H7 (cell line): ENCODE results near the gene OR8B8. TPM values are rescaled to one million over a fixed set of nuclear protein-coding genes. Genes with fewer than 3 reads are reported as not detected.
A peak's percentile ranks its signal among the peaks of the same experiment; 100 is the strongest.

Experiments
- DNase-seq: peaks from one replicate; pipeline ENCODE4 v3.0.0; 2012
- H3K27me3 ChIP-seq: 2 replicates; pipeline ENCODE4 v1.6.0; 2011; ENCODE audit warnings: mild to moderate bottlenecking, low read length; ENCODE audit not compliant: control insufficient read depth, insufficient read depth
- H3K36me3 ChIP-seq: replicated peaks from 2 replicates; pipeline ENCODE4 v1.5.1; 2011; ENCODE audit warnings: low read length; ENCODE audit not compliant: control insufficient read depth, insufficient read depth
- H3K4me3 ChIP-seq: 2 replicates; pipeline ENCODE4 v1.5.1; 2011; ENCODE audit warnings: low read depth, mild to moderate bottlenecking, control low read depth, low read length, moderate library complexity; ENCODE audit not compliant: insufficient read depth
- total RNA-seq: library from RNA; depleted of rRNA; stranded (reverse); fragments of >200 nt; shearing (Covaris generic); gene quantifications from 2 replicates; pipeline ENCODE4 v1.2.3, GENCODE V29; 2014; rRNA removed

OR8B8 gene, protein sequence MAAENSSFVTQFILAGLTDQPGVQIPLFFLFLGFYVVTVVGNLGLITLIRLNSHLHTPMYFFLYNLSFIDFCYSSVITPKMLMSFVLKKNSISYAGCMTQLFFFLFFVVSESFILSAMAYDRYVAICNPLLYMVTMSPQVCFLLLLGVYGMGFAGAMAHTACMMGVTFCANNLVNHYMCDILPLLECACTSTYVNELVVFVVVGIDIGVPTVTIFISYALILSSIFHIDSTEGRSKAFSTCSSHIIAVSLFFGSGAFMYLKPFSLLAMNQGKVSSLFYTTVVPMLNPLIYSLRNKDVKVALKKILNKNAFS
- not detected in 2 replicates for total RNA-seq

DNA sequence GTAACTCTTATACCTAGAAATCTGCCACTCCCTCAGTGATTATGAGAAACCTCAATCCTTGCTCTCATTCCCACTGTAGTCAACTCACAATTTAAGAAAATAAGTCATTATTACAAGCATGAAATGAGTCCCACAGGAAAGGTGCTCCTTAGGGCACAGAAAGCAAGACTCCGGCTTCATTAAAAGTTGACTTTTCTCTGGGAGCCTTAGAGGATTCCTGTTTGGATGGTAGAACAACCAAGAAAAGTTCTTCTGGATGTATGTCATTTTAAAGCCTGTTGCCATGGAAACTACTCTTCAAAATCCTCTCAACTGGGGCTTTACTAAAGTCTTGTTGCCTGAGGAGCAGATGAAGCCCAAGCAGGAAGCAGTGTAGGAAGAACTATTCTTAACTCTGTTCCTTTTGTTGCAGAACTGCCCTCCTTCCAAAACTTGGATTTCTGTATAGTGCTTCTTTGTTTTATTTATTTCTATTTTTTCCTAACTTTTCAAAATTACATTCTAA lies at the start of gene OR8B8:
Gene OR8B8, minus strand, starts transcription at position 51 of the 505 bp plus-strand sequence. CDS start 4,611 bp downstream, outside the sequence.
- Histone ChIP-seq H3K36me3 (no peaks in the 10 kb centered on the region), H3K4me3 (no peak within 1 kb of the TSS), H3K27me3 (no peaks in the 10 kb centered on the region)
- DNase-seq = no peak

GRCh38 chr11:124493016-124493655 lies 47.6 kb upstream of the OR8B8 start:
- H3K27me3 ChIP-seq = no peaks in the 10 kb centered on the region
- H3K4me3 ChIP-seq = no peak overlapping the region
- H3K36me3 ChIP-seq = no peaks in the 10 kb centered on the region
- DNase-seq = no peak

GRCh38 chr11:124483422-124483821 lies 37.9 kb upstream of the OR8B8 start:
- DNase-seq = peak; percentile 10
- Histone ChIP-seq H3K4me3 (no peak overlapping the region), H3K36me3 (no peaks in the 10 kb centered on the region), H3K27me3 (no peaks in the 10 kb centered on the region)

- DNase-seq = no peak
These were observed 37.1 kb upstream of the OR8B8 start for GRCh38 chr11:124482362-124483147.

DNA sequence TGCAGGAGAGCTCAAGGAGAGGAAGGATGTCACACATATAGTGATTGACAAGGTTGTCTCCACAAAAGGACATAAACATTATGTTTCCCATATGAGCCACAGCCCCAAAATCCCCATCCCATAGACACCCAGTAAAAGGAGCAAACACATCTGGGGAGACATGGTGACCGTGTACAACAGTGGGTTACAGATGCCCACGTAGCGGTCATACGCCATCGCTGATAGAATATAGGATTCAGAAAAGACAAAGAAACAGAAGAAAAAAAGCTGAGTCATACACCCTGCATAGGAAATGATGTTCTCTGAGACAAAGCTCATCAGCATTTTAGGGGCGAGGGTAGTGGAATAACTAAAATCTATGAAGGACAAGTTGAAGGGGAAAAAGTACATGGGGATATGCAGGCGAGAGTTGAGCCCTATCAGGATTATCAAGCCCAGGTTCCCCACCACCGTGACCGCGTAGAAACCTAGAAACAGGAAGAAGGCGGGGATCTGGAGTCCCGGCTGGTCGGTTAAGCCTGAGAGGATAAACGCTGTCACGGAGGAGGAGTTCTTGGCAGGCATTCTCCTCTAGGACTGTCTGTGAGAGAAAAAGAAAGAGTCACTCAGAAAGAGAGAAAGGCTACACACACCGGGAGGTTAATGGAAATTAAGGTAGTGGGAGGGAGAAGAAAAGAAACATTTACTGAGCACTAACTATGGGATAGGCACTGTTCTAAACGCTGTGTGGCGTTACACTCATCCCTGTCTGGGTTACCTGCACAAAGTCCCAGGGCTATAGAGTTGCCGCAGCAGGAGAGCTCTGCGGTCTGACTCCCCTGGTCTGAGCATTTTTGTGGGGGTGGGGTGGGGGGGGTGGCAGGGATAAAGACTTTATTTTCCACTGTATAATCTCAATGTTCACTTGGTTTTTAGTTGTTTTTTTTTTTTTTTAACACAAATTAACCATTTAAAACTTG lies 36.1 kb upstream of the OR8B8 start:
- no peaks in the 10 kb centered on the region for H3K27me3 ChIP-seq
- H3K4me3 ChIP-seq = no peak overlapping the region; the same call in 1 of the 2 replicates
- peak; percentile 19 for DNase-seq
- no peaks in the 10 kb centered on the region for H3K36me3 ChIP-seq

More at GRCh38 chr11:124482362-124483147, 37.1 kb upstream of the OR8B8 start:
- no peaks in the 10 kb centered on the region for H3K27me3 ChIP-seq
- H3K36me3 ChIP-seq = no peaks in the 10 kb centered on the region
- no peak overlapping the region for H3K4me3 ChIP-seq

GRCh38 chr11:124479561-124479960 lies 34.1 kb upstream of the OR8B8 start:
- no peak overlapping the region for H3K4me3 ChIP-seq
- no peak for DNase-seq
- no peaks in the 10 kb centered on the region for H3K36me3 ChIP-seq
- H3K27me3 ChIP-seq = no peaks in the 10 kb centered on the region

DNA sequence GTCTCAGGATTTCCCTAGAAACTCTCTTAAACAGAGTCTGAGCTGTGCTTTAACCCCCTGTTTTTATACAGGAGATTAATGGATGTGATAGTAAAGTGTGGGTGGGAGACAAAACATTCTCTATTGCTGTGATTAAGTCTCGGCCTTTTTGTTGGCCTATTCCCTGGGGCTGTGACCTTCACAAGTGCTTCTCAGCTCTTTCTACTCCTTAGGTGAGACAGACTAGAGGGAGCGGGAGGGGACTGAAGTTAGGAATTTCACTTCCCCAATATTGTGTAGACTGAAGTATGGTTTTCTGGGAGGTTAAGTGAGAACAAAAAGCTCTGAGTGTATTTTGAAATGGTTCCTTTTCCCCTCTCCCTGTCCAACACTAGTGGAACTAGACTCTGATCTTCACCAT lies 29.8 kb upstream of the OR8B8 start:
- Histone ChIP-seq H3K27me3 (no peaks in the 10 kb centered on the region), H3K36me3 (no peaks in the 10 kb centered on the region), H3K4me3 (no peak overlapping the region)
- no peak for DNase-seq

GRCh38 chr11:124474779-124475178 lies 29.3 kb upstream of the OR8B8 start:
- no peaks in the 10 kb centered on the region for H3K36me3 ChIP-seq
- no peak for DNase-seq
- H3K4me3 ChIP-seq = no peak overlapping the region
- H3K27me3 ChIP-seq = no peaks in the 10 kb centered on the region

- Histone ChIP-seq H3K27me3 (no peaks in the 10 kb centered on the region), H3K36me3 (no peaks in the 10 kb centered on the region), H3K4me3 (no peak overlapping the region)
- no peak for DNase-seq
These were observed 28.6 kb upstream of the OR8B8 start for GRCh38 chr11:124474079-124474478.

- DNase-seq = no peak
- H3K4me3 ChIP-seq = no peak overlapping the region
- no peaks in the 10 kb centered on the region for H3K27me3 ChIP-seq
- no peaks in the 10 kb centered on the region for H3K36me3 ChIP-seq
These were observed 28.0 kb upstream of the OR8B8 start for GRCh38 chr11:124473476-124473875.

DNA sequence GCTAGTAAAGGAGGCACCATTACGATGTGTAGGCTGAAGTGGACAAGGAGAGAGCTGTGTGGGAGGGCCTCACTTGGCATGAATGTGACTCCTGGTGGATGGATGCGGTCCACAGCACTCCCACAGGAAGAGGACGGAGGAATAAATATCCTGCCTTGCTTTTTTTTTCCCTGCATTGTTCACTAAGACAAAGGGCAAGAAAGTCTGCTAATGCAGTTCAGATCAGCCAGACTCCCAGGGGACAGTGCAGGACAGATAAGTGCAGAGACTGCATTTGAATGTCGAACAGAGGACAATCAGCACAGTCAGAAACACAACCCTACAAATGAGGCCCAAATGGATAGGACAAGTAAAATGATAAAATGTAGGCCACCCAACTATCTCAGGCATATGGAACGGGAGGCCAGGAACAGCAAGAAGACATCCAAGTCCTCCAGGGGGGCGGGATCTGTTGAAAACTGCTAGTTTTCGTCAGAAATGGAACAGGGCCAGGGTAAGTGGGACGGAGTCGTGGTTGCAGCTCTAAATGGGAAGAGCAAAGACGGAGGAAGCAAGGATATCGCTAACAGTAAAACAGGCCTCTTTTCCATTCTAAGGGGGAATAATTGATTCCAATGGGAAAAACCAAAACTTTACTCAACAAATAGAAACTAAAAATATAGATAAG lies 25.2 kb upstream of the OR8B8 start:
- Histone ChIP-seq H3K27me3 (no peaks in the 10 kb centered on the region), H3K36me3 (no peaks in the 10 kb centered on the region), H3K4me3 (no peak overlapping the region)
- DNase-seq = no peak

- Histone ChIP-seq H3K4me3 (no peak overlapping the region), H3K27me3 (no peaks in the 10 kb centered on the region), H3K36me3 (no peaks in the 10 kb centered on the region)
- DNase-seq = no peak
These were observed 22.0 kb upstream of the OR8B8 start for GRCh38 chr11:124467381-124467927.

- Histone ChIP-seq H3K27me3 (no peaks in the 10 kb centered on the region), H3K36me3 (no peaks in the 10 kb centered on the region), H3K4me3 (no peak overlapping the region)
- DNase-seq = no peak
These were observed 19.9 kb upstream of the OR8B8 start for GRCh38 chr11:124465368-124465767.
